SK-N-MC (cell line): Measurements from ENCODE around the gene BMPR1B.

Experiments
- DNase-seq: peaks from one replicate; pipeline ENCODE4 v3.0.0-alpha.2; 2011; ENCODE audit warnings: low read depth, low spot score
- H3K27ac ChIP-seq: fragments of 200-600 bp; sonication (generic); 2 replicates; pipeline ENCODE4 v1.5.1; 2016; ENCODE audit warnings: mixed run types
- H3K36me3 ChIP-seq: fragments of 200-600 bp; sonication (generic); 2 replicates; pipeline ENCODE4 v1.6.1; 2017; ENCODE audit warnings: antibody characterized with exemption, low read length, mixed read lengths; ENCODE audit not compliant: insufficient read depth
- H3K4me3 ChIP-seq: fragments of 200-600 bp; sonication (generic); 2 replicates; pipeline ENCODE4 v1.5.1; 2016
- H3K9ac ChIP-seq: fragments of 200-600 bp; sonication (generic); 2 replicates; pipeline ENCODE4 v1.8.0; 2017; ENCODE audit warnings: mixed run types, mixed read lengths; ENCODE audit not compliant: insufficient read length
- H3K9me3 ChIP-seq: fragments of 200-600 bp; sonication (generic); 2 replicates; pipeline ENCODE4 v1.6.1; 2017; ENCODE audit warnings: low read depth, mild to moderate bottlenecking, antibody characterized with exemption, low read length, moderate library complexity, mixed read lengths
- EZH2 ChIP-seq: fragments of 200-600 bp; sonication (generic); IDR thresholded peaks from one replicate; pipeline ENCODE4 v1.6.1; 2017; ENCODE audit warnings: antibody characterized with exemption
- FOXP2 ChIP-seq: optimal IDR thresholded peaks from 2 replicates; pipeline ENCODE3; 2011; ENCODE audit warnings: mild to moderate bottlenecking, moderate library complexity; ENCODE audit not compliant: insufficient read depth; ENCODE audit errors: extremely low read length, control extremely low read depth
- POLR2AphosphoS5 ChIP-seq: IDR thresholded peaks from 2 replicates; pipeline ENCODE4 v1.6.1; 2012; ENCODE audit warnings: mild to moderate bottlenecking, low read depth, low read length, borderline replicate concordance

Gene BMPR1B

DNA sequence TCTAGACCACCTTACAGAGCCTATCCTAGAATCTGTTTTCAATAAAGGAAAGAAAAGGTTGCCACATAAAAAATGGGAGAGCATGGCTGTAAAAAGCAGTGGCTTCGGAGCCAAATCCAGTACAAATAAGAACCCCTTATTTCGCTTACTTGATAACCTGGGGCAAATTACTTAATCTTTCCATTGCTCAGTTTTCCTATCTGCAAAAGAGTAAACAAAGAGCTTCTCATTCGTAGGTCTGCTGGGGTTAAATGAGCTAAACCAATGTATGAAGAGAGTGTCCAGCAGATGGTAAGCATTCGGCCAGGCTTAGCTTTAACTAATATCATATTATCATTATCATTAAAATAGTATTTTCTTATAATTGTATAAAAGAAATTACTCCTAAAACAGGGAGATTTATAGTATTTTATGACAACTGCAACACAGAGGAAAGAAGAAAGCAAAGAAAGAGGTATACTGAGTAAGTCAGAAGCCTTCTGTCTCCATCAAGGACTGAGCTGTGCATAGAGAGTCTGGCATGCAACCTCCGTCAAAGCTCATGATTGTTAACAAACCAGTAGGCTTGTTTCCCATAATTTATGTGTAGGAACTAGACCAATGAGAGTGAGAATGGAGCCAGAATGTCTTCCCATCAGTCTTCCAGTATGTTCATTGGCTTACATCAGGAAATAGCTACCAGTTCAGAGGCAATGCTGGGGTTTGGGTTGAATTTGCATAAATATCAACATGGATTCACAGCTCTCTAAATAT is 426.1 kb downstream of the BMPR1B start:
- Histone ChIP-seq H3K36me3 (no peaks in the 10 kb centered on the region), H3K4me3 (no peak overlapping the region), H3K9ac (no peak overlapping the region), H3K9me3 (no peaks in the 10 kb centered on the region), H3K27ac (no peak overlapping the region)
- no peak for DNase-seq
- TF ChIP-seq FOXP2, result no peak
- TF ChIP-seq POLR2AphosphoS5, result no peak
- no peak for TF ChIP-seq EZH2

DNA sequence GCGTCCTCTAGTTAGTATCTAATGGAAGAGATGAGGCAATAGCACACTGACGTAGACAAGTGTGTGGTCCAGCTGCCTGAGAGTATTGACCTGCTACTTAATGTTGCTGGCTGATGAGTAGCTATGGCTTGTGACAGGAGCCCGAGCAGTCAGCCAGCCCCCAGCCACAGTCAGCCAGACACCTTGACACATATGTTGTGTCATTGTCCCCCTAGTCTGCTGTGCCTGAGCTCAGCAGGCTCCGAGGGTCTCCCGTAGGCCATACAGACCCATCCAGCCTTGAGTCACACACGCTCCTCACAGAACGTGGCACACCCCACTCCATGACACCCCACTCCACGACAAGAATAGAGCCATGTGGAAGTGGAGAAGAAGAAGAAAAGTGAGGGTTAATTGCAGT is 428.9 kb downstream of the BMPR1B start:
- Histone ChIP-seq H3K9ac (no peak overlapping the region), H3K4me3 (no peak overlapping the region), H3K27ac (no peak overlapping the region), H3K9me3 (no peaks in the 10 kb centered on the region), H3K36me3 (no peaks in the 10 kb centered on the region)
- DNase-seq, result no peak
- TF ChIP-seq EZH2, result no peak

DNA sequence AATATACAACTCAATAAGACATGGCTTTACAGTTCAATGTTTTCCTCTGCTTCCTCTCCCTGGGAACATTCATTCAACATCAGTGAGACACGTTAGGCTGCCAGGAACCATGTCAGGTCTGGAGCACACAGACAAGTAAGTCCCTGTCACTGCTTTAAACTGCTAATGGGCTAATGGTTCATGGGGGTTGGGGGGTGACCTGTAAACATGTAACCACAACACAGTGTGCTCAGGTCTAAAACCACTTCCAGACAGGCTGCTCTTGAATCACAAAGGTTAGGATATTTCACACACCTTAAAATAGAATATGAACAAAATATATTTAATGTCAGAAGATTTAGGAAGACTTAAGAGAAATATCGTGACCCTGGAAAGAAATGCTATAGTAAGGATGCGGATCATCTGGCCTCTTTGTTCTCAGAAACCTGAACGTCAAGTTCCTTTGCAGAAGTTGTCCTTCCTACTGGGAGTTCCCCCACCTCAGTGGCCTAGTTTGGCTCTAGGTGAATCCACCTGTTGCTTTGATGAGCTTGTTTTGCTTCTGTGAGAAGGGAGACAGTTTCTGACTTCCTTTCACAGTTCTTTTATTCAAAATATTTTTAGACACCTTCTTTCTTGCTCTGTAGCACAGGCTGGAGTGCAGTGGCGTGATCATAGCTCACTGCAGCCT is 431.1 kb downstream of the BMPR1B start:
- no peak overlapping the region for H3K27ac ChIP-seq
- H3K36me3 ChIP-seq, result no peaks in the 10 kb centered on the region
- TF ChIP-seq FOXP2 (no peak), POLR2AphosphoS5 (no peak), EZH2 (no peak)
- H3K4me3 ChIP-seq, result no peak overlapping the region
- no peaks in the 10 kb centered on the region for H3K9me3 ChIP-seq
- DNase-seq, result no peak
- no peak overlapping the region for H3K9ac ChIP-seq

GRCh38 chr4:95190751-95191436 is 433.1 kb downstream of the BMPR1B start:
- Histone ChIP-seq H3K27ac (no peak overlapping the region), H3K9me3 (no peaks in the 10 kb centered on the region), H3K36me3 (no peaks in the 10 kb centered on the region), H3K4me3 (0 out of 2 replicates have a peak overlapping the region, but pooled peaks have one; percentile 8), H3K9ac (no peak overlapping the region)
- TF ChIP-seq FOXP2 (no peak), EZH2 (no peak)
- DNase-seq, result no peak

DNA sequence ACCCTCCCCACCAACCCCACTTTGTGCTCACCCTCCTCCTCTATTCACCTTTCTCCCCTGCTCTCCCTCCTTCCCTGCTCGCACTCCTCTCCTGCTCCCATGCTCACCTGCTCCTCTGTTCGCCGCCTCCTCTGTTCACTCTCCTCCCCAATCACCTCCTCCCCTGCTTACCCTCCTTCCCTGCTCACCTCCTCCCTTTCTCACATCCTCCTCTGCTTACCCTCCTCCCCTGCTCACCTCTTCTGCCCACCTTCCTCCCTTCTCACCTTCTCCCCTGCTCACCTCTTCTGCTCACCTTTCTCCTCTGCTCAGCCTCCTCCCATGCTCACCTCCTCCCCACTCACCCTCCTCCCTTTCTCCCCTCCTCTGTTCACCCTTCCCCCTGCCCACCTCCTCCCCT is 433.8 kb downstream of the BMPR1B start:
- H3K27ac ChIP-seq, result no peak overlapping the region
- no peaks in the 10 kb centered on the region for H3K36me3 ChIP-seq
- H3K9me3 ChIP-seq, result no peaks in the 10 kb centered on the region
- H3K9ac ChIP-seq, result no peak overlapping the region
- no peak for DNase-seq
- TF ChIP-seq EZH2, result no peak
- no peak for TF ChIP-seq FOXP2
- no peak for TF ChIP-seq POLR2AphosphoS5
- no peak overlapping the region for H3K4me3 ChIP-seq

GRCh38 chr4:95193391-95194224 is 435.9 kb downstream of the BMPR1B start:
- TF ChIP-seq FOXP2 (no peak), POLR2AphosphoS5 (no peak), EZH2 (no peak)
- no peaks in the 10 kb centered on the region for H3K36me3 ChIP-seq
- DNase-seq, result no peak
- no peak overlapping the region for H3K27ac ChIP-seq
- H3K9me3 ChIP-seq, result no peaks in the 10 kb centered on the region
- H3K4me3 ChIP-seq, result no peak overlapping the region
- no peak overlapping the region for H3K9ac ChIP-seq

DNA sequence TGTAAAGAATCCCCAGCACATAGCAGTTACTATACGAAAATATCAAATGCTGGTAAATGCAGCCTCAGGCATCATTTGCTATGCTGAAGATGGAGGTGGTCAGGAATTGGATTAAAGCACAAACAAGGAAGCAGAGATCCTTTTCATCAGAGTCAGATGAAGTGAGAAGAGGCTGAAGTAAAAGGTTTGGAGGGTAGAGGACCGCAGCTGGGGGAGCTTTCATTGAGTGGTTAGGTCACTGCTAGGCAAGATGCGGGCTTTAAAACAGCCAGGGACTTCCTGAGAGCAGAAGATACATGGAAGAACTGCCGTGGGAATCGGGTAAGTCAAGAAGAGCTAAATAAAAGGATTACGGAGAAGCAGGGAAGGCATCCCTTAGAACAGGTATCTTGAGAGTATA is 439.6 kb downstream of the BMPR1B start:
- TF ChIP-seq FOXP2, result no peak
- no peak for TF ChIP-seq EZH2
- no peak for TF ChIP-seq POLR2AphosphoS5
- Histone ChIP-seq H3K36me3 (no peaks in the 10 kb centered on the region), H3K4me3 (no peak overlapping the region), H3K9ac (no peak overlapping the region), H3K9me3 (no peaks in the 10 kb centered on the region), H3K27ac (no peak overlapping the region)
- no peak for DNase-seq

DNA sequence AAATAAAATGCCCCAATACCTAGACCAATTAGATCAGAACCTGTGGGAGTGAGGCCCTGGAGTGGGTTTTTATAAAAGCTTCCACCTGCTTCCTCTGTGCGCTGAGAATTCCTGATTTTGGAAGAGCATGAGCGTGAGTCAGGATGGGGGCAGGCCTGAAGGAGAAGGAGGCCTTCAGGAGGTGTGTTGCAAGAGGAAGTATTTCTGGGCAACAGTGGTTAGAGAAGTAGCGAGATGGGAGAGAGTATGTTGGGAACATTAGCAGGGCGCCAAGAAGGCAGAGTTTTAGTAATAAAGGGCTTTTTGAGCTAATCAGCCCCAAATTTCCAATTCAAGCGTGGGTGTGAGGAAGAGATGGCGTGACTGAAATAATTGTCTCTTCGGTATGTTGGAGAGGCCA is 441.2 kb downstream of the BMPR1B start:
- no peaks in the 10 kb centered on the region for H3K36me3 ChIP-seq
- H3K27ac ChIP-seq, result no peak overlapping the region
- H3K9me3 ChIP-seq, result no peaks in the 10 kb centered on the region
- no peak for DNase-seq
- no peak overlapping the region for H3K4me3 ChIP-seq
- H3K9ac ChIP-seq, result no peak overlapping the region
- TF ChIP-seq POLR2AphosphoS5 (no peak), EZH2 (no peak), FOXP2 (no peak)
